Stimulated activated CD8-positive, alpha-beta memory T cell treated with anti-CD3 and anti-CD28 coated beads, Interleukin-4, amount 100 ng/mL, for 4 hours (primary cell): ENCODE results near the gene KRT79.
"Not testable (repeated sequence)": the region's sequence is repeated elsewhere in the genome, so short reads cannot be mapped to it uniquely, and the experiment has no call there.

Source experiments
- DNase-seq, 2 donors: peaks; one replicate each; pipeline ENCODE4 v3.0.0-alpha.2; 2020; ENCODE audit warnings: low read depth in 2 of 2, low spot score in 1 of 2

The KRT79 gene

DNA sequence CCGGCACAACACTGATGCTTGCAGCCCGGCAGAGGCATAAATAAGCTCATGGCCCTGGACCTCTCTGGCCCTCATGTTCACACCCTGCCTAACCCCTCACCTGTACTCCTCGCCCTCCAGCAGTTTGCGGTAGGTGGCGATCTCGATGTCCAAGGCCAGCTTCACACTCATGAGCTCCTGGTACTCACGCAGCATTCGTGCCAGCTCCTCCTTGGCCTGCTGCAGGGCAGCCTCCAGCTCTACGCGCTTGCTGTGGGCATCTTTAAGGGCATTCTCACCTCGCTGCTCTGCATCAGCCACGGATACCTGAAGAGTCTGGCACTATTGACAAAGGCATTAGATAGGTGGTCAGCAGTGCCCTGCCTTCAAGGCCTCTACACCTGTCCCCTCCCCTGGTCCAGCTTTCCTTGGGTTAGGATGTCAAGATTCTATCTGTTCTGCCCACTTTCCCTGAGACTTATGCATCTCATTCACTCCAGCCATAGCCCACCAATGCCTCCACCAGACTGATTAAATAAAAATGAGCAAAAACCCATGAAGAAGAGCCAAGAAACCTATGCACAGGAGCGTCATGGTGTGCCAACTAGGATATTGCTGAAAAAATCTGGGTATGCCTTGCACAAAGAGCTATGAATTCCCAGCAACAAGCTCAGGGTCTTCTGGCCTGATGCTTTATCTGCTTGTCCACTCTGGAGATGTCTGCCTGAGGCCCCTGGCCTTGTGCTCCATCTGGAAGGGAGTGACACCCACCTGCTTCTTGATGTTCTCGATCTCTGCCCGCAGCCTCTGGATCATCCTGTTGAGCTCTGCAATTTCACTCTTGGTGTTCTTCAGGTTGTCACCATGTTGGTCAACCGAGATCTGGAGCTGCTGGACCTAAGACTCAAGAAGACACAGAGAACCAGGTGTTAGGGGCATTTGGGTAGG, 26.3 kb downstream of the KRT79 start:
- DNase-seq: no peak

DNA sequence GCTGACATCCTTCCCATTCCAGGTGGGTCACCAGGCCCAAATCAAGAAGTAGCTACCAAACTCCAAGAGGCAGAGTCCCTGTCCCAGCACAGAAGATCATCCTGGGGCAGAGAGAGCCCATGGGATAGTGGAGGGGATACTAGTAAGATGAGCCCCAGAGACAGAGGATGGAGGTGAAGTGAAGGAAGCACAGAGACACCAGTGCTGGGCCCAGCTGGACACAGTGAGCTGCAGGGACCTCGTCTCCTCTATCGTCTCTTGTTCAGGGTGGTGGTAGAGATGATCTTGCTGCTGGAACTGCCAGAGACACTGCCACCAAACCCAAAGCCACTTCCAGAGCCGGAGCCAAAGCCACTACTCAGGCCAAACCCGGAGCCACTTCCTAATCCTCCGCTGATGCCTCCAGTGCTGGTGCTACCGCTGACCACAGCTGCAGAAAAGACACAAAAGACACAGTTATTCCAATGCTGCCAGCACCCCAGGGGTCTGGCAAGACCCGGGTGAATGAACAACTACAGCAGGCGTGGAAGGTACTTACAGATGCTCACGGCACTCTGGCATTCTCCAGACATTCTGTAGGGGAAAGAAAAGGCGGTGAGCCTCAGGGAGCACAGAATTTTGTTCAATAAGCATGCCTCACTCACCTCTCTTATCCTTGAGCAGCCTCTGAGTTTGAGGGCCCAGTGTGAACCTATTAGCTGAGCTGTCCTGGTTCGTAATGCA, 27.1 kb downstream of the KRT79 start:
- no peak for DNase-seq

DNA sequence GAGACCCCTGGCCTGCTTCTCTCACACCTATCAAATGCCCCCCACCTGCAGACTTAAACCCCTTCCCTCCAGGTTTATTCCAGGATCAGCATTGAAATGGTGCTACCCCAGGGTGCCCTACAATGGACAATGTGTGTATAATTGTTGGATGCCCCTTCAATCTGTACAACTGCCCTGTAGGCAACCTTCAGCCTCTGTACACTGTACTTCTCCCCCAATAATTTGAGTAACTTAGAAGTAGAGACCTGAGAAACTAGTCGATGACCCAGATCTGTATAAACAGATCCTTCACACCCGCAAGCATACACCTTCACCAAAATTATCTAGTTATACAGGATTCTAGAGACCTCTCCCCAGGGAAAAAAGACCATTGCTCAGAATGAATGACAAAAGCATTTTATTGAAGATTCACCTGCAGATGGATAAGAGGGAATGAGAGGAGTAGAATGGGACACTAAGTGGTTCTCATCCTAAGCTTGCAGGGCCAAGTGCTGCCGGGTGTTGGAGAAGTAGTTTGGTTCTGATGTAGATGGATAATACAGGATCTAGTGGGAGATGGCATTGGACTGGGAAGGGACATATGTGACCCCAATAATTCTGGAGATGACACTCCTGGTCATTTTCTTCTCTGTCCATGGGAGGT, 27.8 kb downstream of the KRT79 start:
- DNase-seq: no peak

DNA sequence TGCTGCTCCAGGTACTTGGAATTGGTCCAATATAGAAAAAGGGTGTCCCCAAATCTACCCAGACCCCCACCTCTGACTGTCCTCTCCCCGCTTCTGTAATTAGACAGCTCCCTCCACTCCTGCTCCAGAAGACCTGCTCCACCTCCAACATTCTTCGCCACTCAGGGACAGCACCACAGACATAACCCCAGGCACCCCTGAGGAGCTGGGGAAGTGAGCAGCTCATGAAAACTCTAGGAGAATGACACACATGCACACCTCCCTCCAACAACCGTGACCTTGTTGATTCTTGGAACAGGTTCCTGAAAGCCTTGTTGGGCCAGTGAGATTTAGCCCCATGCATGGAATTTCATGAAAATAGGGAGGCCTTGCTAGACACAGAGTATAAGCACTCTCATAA, 28.4 kb downstream of the KRT79 start:
- no peak for DNase-seq

DNA sequence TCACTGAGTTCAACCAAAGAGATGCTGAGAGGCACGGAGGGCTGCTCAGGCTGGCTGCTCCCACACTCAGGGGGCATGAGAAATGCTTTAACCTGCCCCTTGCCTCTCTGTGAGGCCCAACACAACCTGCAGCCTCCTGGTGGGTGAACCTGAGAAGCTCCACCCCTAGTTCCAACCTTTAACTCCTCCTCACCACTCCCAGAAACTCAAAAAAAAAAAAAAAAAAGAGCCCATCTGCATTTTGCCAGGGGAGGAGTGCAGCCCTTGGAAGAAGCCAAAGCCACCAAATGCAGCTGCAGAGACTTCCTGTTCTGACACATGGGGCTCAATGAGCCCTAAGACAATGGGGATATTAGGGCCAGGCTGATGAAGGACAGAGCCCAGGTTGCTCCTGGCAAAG, 29.1 kb downstream of the KRT79 start:
- no peak for DNase-seq

DNA sequence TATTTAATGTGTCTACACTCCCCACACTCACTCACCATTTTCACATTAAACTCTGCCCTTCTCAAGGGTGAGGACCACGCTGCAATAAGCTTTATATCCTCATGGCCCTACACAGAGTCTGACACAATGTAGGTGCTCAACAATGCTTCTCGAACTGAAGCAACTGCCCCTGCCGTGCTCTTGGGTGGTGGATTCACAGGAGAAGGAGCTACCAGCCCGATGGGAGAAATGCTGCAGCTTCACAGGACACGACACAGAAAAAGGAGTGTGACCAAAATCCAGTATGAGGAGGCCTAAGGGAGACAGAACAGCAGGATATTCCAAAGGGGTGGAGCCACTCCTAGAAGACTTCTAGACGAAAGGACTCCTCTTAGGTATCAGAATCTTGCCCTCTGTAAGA, 31.7 kb downstream of the KRT79 start:
- DNase-seq: no peak

DNA sequence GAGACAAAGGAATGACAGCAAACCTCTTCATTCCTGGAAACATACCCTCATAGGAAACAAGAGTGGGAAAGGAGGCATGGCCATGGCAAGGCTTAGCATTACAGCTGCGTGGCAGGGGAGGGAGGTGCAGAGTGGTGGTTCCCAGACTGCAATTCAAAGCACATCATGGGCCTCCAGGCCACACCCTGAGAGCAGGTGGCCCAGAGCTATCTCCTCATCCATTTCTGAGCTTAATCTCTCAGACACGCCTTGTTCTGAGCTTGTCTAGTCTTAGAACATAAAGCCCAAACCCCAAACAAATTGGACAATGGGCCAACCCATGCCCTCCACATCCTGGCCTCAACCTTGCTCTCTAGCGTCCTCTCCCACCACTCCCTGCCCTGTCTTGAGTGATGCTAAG, 32.3 kb downstream of the KRT79 start:
- DNase-seq: no peak

DNA sequence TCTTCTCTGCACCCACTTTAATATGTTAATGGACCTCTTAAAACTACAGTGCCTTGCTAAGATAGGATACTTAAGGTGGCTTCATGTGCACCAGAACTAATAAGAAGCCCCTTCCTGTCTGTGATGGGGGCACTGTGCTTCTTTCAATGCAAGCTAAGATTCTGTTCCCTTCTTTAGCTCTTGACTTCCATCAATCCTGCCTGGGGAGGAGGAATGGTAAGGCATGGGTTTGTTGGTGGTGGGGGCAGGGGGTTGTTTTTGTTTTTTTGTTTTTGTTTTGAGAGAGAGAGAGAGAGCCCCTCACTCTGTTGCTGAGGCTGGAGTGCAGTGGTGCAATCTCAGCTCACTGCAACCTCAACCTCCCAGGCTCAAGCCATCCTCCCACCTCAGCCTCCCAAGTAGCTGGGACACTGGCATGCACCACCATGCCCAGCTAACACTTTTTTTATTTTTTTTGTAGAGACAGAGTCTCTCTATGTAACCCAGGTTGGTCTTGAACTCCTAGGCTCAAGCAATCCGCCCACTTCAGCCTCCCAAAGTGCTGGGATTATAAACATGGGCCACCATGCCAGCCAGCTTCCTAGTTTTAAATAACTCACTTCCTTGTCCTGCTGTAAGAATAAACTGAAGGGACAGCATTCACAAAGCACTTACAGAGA, 33.7 kb downstream of the KRT79 start:
- no peak for DNase-seq

DNA sequence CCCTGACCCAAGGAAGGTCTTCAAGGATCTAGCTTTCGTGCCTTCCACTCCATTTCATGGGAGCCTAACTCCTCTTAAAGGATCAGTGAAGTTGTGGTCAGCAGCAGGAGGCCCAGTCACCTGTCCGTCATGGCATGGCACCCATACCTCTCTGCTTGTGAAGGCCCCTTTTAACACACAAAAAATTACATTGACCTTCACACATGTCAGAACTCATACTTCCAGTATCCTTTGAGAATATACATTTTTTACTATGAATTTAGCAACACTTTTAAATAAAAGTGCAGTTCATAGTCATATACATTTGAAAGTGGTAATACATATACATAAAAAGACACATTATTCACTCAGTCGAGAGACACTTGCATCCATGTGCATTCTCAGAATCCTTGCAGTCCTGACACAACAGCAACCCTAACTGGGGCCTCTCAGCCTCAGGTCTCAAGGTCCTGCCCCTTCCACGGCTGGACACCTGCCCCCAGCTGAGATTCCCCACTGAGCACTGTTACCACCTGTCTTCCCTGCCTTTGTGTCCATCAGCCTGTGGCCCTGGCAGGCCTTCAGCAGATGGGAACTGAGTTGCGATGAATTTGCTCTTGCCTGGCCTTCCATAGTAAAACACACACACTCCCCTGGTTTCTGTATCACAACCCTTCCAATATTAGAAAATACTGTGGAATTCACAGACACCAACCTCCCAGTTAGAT, 34.5 kb downstream of the KRT79 start:
- DNase-seq: no peak

DNA sequence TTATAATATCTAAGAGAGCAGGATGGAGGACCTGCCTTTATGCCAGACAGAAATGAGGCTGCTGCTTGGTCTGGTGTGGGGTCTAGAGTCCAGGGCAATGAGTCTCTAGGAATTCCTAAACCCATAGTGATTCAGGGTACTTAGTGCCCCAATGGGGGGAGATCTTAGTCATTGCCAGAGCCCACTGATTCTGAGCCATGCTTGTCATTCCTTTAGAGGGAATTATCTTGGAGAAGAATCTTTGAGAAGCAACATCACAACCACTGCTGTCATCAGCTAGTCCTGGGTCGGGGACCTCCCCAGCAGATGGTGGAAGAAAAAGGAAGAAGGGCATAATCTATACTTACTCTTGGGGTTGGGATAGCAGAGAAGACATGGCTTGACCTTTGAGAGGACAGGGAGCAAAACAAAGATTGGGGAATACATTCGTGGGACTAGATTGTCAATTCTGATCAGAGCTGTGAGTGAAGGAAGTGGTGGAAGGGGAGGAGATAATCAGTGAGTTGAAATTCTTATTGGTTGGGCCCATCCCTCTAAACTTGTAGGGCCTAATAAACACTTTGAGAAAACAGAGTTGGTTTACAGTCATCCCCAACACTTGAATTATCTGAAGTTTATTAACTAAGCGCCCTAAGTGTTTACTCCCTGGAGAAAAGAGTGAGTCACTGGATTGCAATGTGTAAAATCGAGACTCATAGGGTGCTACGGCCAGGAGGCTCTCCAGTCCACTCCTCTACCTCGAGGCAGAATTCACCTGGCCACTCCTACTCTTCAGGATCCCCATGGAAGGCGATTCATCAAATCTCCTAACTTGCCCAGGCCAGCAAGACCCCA, 35.2 kb downstream of the KRT79 start:
- DNase-seq: no peak

DNA sequence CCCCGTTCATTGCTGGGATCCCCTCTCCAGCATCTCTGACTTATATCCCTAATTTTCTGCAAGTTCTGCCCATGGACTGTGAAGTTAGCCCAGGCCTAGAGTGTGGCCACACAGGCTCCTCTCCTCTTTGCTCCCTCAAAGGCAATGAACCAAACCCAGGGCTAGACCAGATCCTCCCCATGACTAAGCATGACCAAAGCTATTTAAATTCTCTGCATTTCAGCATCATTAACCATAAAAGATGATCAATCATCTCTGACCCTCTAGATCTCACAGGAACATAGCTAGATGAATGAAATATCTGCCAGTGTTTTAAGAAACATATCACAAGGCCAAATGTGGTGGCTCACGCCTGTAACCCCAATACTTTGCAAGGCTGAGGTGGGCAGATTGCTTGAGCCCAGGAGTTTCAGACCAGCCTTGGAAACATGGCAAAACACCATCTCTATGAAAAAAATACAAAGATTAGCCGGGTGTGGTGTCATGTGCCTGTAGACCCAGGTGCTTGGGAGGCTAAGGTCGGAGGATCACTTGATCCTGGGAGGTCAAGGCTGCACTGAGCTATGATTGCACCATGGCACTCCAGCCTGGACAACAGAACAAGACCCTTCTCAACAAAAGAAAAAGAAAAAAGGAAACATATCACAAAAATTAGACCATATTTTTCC, 36.0 kb downstream of the KRT79 start:
- DNase-seq: no peak

DNA sequence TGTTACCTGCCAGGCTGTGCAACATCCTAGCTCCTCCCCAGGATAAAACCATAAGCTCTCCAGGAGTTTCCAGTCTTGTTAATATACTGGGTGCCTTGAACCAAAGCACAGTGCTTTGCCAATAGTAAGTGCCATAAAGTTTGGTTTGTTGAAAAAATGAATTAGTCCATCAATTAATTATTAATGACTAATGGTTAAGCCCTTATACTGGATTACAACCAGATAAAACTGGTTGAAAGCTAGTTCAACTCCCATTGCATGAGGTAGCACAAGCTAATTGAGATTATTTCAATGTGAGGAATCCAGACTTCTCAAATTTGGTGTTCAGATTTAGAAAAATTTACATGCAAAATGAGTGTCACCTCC, 36.6 kb downstream of the KRT79 start:
- DNase-seq: no peak

DNA sequence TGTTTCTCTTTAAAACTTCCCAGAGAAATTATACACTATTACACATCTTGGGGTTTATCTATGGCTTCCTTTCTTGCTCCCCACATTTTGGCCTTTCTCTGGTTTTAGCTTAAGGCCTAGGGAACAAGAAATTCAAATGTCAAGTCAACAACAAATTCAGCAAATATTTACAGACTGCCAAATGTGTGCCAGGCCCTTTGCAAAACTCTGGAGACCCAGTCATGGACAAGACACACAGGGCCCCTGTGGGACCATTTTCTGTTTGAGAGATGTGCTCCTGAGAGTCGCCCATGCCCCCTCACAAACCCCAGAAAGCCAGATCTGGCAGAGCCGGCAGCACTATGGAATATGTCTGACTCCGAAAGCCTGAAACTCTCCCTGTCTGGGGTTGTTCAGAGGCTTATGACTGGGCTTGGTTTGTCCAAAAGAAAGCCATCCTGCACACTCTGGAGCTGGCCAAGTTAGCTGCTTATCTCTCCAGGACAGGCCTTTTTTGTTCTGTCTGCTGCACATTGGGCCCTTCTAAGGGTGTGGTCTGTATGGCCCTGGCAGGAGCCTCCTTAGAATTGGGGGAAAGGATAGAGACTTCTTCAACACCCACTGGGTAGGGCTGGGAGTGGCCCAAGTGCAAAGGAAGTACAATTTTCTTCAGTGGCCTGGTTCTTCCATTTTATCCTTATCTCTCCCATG, 37.1 kb downstream of the KRT79 start:
- no peak for DNase-seq

DNA sequence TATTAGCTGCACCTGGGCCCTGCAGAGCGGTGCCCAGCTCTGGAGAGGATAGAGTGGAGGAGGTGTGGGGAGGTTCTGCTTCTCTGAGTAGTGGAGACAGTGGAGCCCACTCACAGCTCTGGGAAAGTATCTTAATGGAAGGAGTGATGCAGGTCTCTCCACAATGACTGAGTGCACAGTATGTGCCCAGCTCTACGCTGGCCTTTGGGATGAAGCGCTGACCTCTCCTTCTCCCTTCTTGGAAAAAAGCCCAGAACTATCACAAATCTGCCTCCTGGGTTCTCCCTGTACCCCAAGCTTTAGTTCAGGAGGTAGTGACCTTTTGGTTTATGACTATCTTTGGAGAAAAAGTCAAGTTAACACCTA, 37.7 kb downstream of the KRT79 start:
- no peak for DNase-seq

DNA sequence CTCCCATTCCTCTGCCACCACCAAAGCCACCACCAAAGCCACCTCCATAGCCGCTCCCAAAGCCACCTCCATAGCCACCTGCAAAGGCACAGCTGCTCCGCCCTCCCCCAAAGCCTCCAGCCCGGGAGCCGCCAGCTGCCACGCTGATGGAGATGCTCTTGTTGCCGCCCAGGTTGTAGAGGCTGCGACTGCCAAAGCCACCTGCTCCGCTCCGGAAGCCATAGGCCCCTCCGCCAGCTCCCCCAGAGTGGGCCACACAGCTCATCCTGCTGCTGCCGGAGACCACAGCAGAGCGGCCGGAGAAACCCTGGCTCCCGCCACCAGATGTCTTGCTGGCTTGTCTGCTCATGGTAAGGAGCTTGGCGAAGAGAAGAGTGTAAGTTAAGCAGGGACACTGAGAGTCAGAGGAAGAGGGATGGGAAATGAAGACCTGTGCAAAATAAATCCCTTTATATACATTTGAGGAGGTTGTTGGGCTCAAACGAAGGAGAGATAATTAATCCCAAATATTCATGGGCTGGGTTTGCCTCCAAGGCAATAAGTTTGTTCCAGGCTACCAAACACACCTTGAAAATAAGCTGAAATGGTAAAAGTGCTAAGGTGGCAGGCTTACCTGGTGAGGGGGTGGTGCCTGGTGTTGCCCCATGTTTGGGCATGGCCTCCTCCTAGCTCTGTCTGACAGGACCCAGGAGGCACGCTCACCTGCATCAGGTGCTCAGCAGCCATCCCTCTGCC, 38.2 kb downstream of the KRT79 start, which contains the start of gene KRT3:
Gene KRT3, minus strand, starts transcription at position 424 of the 735 bp plus-strand sequence. Its CDS starts 75 bp downstream, at position 349.
- no peak for DNase-seq

DNA sequence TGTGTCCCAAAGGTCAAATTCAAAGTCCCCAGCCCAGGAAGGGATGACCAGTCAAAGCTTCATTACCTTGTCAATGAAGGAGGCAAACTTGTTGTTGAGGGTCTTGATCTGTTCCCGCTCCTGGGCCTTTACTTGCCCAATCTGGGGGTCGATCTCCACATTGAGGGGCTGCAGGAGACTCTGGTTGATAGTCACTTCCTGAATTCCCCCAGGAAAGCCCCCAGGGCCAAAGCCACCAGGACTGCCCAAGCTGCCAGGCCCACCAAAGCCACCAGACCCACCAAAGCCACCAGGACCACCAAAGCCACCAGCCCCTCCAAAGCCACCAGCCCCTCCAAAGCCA, 38.8 kb downstream of the KRT79 start:
- not testable (repeated sequence) for DNase-seq

DNA sequence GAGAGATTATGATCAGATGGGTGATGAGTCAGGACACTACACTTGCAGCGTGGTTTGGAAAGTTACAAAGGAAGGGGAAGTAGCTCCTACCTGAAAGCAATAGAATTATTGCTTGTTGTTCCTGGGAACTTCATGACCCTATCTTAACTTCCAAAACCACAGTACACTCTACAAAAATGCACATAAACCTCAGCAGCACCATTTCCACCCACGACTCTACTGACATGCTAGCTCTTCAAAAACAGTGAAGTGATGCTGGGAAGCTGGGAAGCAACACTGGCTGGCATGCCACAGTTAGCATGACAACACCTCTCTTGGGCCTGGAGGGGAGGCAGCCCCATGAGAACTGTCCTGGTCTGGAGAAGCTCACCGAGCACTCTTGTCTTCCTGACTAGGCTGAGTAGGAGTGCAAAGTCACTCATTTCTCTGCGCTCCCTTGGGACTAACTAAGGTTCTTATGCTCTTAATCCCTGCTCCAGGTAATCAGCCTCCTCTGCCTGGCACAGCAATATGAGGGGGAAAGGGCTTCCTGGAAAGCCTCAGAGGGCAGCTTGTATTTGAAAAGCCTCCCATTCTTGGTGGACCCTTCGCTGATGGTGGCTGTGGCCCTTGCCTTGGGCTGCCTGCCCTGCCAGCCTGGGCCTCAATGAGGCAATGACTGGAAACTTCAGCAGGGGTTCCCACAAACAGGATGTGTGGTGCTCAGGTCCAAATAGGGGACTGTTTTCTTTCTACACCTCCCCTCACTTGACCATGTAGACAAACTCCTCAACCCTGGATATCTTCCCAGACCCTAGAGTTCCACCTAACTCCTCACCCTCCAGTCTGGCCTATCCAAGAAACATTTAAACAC, 39.4 kb downstream of the KRT79 start:
- DNase-seq: no peak
